ENCODE results near the gene GPX4.

Gene GPX4

GRCh38 chr19:1063030-1063908, 40.5 kb upstream of the GPX4 start:
- H3K4me1 ChIP-seq (ENCODE audit: control insufficient read depth in 1 of 2, insufficient read depth in 2 of 2, low read length in 2 of 2) = peaks cover 0 to 30% of the 10 kb centered on the region in 2 donors
- H3K27ac ChIP-seq (ENCODE audit: low read length) = no peak overlapping the region
- peaks cover 0 to 5% of the 10 kb centered on the region in 2 donors for H3K36me3 ChIP-seq (ENCODE audit: control insufficient read depth in 1 of 2, insufficient read depth in 2 of 2, low read length in 2 of 2)
- no peak overlapping the region for H3K4me3 ChIP-seq (ENCODE audit: low read depth in 1 of 2, low read length in 2 of 2)
- peaks cover 12% of the 10 kb centered on the region for H3K27me3 ChIP-seq (ENCODE audit: low read depth, low read length)
- H3K9me3 ChIP-seq (ENCODE audit: control insufficient read depth in 1 of 2, low read length in 2 of 2) = peaks cover 5 to 12% of the 10 kb centered on the region in 2 donors

DNA sequence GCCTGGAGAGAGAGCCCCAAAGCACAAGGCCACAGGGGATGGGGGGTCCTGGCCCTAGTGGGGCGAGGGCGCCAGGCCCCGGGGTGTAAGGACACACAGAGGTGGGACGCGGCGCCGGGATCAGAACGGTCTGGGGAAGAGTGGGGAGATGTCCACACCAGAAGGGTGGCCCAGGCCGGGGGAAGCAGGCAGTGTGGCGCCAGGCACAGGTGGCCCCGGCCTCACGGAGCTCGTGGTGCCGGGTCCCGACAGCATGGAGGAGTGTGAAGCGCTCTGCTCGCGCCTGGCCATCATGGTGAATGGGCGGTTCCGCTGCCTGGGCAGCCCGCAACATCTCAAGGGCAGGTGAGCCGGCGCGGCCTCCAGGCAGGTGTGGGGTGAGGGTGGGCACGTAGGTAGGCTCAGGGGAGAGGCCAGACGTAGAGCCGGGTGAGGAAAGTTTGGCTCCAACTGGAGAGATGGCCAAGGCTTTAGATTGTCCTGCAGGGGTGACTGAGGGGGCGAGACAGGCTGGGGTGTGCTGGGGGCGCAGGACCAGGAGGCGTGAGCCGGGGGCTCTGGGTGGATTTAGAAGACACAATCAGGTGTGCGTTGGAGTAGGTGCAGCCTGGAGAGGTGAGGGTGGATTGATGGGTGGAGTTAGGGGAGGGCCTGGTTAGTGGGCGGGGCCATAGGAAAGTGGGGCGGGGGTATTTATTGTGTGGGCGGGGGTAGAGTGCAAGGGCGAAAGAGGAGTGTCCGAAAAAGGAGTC, 39.7 kb upstream of the GPX4 start:
- H3K27me3 ChIP-seq (ENCODE audit: low read depth, low read length) = peaks cover 18% of the 10 kb centered on the region
- no peaks in the 10 kb centered on the region for H3K36me3 ChIP-seq (ENCODE audit: control insufficient read depth in 1 of 2, insufficient read depth in 2 of 2, low read length in 2 of 2)
- H3K4me3 ChIP-seq (ENCODE audit: low read depth in 1 of 2, low read length in 2 of 2) = no peak overlapping the region
- peaks cover 0 to 30% of the 10 kb centered on the region in 2 donors for H3K4me1 ChIP-seq (ENCODE audit: control insufficient read depth in 1 of 2, insufficient read depth in 2 of 2, low read length in 2 of 2)
- H3K9me3 ChIP-seq (ENCODE audit: control insufficient read depth in 1 of 2, low read length in 2 of 2) = peaks cover 0 to 5% of the 10 kb centered on the region in 2 donors
- no peak overlapping the region for H3K27ac ChIP-seq (ENCODE audit: low read length)

DNA sequence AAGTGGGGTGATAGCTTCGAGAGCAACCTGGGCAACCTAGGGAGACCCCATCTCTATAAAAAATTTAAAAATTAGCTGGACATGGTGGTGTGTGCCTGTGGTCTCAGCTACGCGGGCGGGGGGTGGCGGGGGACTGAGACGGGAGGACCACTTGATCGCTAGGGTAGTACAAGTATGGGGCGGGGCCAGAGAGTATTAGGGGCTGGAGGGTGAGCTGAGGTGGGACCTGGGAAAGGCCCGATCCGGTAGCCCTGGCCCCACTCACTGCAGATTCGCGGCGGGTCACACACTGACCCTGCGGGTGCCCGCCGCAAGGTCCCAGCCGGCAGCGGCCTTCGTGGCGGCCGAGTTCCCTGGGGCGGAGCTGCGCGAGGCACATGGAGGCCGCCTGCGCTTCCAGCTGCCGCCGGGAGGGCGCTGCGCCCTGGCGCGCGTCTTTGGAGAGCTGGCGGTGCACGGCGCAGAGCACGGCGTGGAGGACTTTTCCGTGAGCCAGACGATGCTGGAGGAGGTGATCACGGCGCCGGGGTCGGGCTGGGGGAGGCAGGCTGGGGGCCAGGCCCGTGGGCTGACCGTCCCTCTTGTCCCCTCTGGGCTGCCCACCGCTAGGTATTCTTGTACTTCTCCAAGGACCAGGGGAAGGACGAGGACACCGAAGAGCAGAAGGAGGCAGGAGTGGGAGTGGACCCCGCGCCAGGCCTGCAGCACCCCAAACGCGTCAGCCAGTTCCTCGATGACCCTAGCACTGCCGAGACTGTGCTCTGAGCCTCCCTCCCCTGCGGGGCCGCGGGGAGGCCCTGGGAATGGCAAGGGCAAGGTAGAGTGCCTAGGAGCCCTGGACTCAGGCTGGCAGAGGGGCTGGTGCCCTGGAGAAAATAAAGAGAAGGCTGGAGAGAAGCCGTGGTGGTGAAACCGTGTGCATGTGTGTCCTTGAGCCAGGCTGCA, 38.9 kb upstream of the GPX4 start:
- H3K36me3 ChIP-seq (ENCODE audit: control insufficient read depth in 1 of 2, insufficient read depth in 2 of 2, low read length in 2 of 2) = no peaks in the 10 kb centered on the region
- H3K4me1 ChIP-seq (ENCODE audit: control insufficient read depth in 1 of 2, insufficient read depth in 2 of 2, low read length in 2 of 2) = peaks cover 0 to 36% of the 10 kb centered on the region in 2 donors
- no peak overlapping the region for H3K4me3 ChIP-seq (ENCODE audit: low read depth in 1 of 2, low read length in 2 of 2)
- H3K27me3 ChIP-seq (ENCODE audit: low read depth, low read length) = peaks cover 18% of the 10 kb centered on the region
- H3K27ac ChIP-seq (ENCODE audit: low read length) = no peak overlapping the region
- H3K9me3 ChIP-seq (ENCODE audit: control insufficient read depth in 1 of 2, low read length in 2 of 2) = peaks cover 0 to 2% of the 10 kb centered on the region in 2 donors

DNA sequence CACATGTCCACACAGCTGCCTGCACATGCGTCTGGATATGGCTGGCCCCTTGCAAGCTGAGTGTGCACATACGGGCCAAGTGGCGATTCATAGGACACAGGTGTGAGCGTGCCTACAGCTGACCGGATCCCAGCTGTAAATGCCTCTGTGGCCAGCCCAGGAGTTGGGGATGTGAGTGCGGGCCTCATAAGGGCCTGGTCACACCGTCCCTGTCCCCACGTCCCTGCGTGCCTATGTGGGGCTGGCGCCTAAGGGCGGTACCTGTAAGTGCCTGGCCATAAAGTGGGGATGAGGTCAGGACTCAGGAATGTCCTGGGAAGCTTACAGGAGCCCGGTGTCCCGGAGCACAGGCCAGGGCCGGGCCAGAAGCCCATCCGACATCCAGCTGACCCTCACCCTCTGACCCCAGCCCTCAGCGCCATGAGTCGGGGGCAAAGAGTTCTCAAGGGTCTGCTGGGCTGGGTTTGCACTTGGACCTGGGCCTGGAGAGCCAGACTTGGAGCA, 38.1 kb upstream of the GPX4 start:
- H3K4me3 ChIP-seq (ENCODE audit: low read depth in 1 of 2, low read length in 2 of 2) = no peak overlapping the region

GRCh38 chr19:1066251-1066747, 37.5 kb upstream of the GPX4 start:
- H3K4me3 ChIP-seq (ENCODE audit: low read depth in 1 of 2, low read length in 2 of 2) = peak overlapping the region in 1 of 2 donors; percentile 59
- peaks cover 0 to 2% of the 10 kb centered on the region in 2 donors for H3K9me3 ChIP-seq (ENCODE audit: control insufficient read depth in 1 of 2, low read length in 2 of 2)
- no peak overlapping the region for H3K27ac ChIP-seq (ENCODE audit: low read length)
- H3K4me1 ChIP-seq (ENCODE audit: control insufficient read depth in 1 of 2, insufficient read depth in 2 of 2, low read length in 2 of 2) = peaks cover 0 to 39% of the 10 kb centered on the region in 2 donors
- no peaks in the 10 kb centered on the region for H3K36me3 ChIP-seq (ENCODE audit: control insufficient read depth in 1 of 2, insufficient read depth in 2 of 2, low read length in 2 of 2)
- H3K27me3 ChIP-seq (ENCODE audit: low read depth, low read length) = peaks cover 23% of the 10 kb centered on the region

More for the DNA sequence above, 38.1 kb upstream of the GPX4 start:
- Histone ChIP-seq H3K27ac (ENCODE audit: low read length) (no peak overlapping the region), H3K36me3 (ENCODE audit: control insufficient read depth in 1 of 2, insufficient read depth in 2 of 2, low read length in 2 of 2) (no peaks in the 10 kb centered on the region), H3K4me1 (ENCODE audit: control insufficient read depth in 1 of 2, insufficient read depth in 2 of 2, low read length in 2 of 2) (peaks cover 0 to 36% of the 10 kb centered on the region in 2 donors), H3K27me3 (ENCODE audit: low read depth, low read length) (peaks cover 20% of the 10 kb centered on the region), H3K9me3 (ENCODE audit: control insufficient read depth in 1 of 2, low read length in 2 of 2) (peaks cover 0 to 2% of the 10 kb centered on the region in 2 donors)

DNA sequence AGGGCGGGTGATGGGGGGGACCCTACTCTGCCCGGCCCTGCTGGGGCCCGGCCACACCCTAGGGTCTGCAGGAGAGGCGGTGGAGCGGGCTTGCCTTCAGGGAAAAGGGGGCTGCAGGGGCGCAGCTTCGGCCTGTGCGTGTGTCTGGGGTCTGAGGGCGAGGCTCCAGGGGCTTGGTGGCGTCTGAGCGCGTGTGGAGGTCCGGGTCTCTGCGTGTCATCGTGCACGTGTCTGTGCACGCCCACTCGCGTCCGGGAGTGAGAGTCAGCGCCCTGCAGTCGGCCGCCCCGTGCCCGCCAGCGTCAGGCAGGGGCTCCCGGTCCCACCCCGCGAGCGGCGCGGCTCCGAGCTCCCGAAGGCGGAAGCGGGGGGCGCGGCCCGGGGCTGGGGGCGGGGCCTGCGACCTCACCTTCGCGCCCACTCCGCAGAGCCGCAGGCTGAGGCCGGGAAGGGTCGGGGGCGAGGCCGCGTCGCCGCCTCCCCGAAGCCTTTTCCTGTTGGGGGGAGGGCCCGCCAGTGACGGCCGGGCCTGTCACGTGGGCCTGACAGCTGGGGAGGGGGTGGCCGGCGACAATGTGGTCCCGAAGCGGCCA, 37.0 kb upstream of the GPX4 start, which contains the start of gene ARHGAP45:
Gene ARHGAP45, plus strand, starts transcription at position 420 of the 593 bp plus-strand sequence. CDS start 239 bp downstream, outside the sequence.
- Histone ChIP-seq H3K27ac (ENCODE audit: low read length) (no peak within 1 kb of the TSS), H3K4me3 (ENCODE audit: low read depth in 1 of 2, low read length in 2 of 2) (peak within 1 kb of the TSS; percentile 7 to 59), H3K36me3 (ENCODE audit: control insufficient read depth in 1 of 2, insufficient read depth in 2 of 2, low read length in 2 of 2) (no peaks in the 10 kb centered on the region), H3K27me3 (ENCODE audit: low read depth, low read length) (peaks cover 23% of the 10 kb centered on the region), H3K9me3 (ENCODE audit: control insufficient read depth in 1 of 2, low read length in 2 of 2) (peaks cover 0 to 2% of the 10 kb centered on the region in 2 donors), H3K4me1 (ENCODE audit: control insufficient read depth in 1 of 2, insufficient read depth in 2 of 2, low read length in 2 of 2) (peaks cover 0 to 44% of the 10 kb centered on the region in 2 donors)

DNA sequence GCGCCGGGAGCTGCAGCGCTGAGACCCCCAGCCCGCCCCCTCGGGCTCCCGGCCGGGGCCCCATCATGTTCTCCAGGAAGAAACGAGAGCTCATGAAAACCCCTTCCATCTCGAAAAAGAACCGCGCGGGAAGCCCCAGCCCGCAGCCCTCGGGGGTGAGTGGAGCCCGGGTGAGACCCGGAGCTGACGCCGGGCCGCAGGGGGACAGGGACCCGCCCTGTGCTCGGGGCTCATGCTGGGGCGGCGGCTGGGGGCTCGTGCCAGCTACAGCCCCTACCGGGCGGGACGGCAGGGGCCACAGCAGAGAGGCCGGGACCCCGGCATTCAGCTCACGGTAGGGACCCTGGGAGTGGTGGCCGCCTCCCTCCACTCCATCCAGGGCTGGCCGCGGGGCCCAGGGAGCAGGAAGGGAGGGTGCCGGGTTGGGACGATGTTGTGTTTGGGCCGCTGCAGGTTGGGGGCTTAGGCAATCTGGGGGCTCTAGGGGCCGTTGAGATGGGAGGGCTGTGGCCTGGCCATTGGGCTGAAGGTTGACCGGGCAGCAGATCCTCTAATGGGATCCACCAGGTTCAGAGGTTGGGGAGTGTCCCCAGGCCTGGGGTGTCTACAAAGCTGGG, 36.3 kb upstream of the GPX4 start:
- no peaks in the 10 kb centered on the region for H3K36me3 ChIP-seq (ENCODE audit: control insufficient read depth in 1 of 2, insufficient read depth in 2 of 2, low read length in 2 of 2)
- H3K9me3 ChIP-seq (ENCODE audit: control insufficient read depth in 1 of 2, low read length in 2 of 2) = peaks cover 0 to 2% of the 10 kb centered on the region in 2 donors
- H3K27ac ChIP-seq (ENCODE audit: low read length) = no peak overlapping the region
- H3K4me1 ChIP-seq (ENCODE audit: control insufficient read depth in 1 of 2, insufficient read depth in 2 of 2, low read length in 2 of 2) = peaks cover 0 to 44% of the 10 kb centered on the region in 2 donors
- H3K4me3 ChIP-seq (ENCODE audit: low read depth in 1 of 2, low read length in 2 of 2) = peak overlapping the region; percentile 7 to 59
- H3K27me3 ChIP-seq (ENCODE audit: low read depth, low read length) = peaks cover 24% of the 10 kb centered on the region

DNA sequence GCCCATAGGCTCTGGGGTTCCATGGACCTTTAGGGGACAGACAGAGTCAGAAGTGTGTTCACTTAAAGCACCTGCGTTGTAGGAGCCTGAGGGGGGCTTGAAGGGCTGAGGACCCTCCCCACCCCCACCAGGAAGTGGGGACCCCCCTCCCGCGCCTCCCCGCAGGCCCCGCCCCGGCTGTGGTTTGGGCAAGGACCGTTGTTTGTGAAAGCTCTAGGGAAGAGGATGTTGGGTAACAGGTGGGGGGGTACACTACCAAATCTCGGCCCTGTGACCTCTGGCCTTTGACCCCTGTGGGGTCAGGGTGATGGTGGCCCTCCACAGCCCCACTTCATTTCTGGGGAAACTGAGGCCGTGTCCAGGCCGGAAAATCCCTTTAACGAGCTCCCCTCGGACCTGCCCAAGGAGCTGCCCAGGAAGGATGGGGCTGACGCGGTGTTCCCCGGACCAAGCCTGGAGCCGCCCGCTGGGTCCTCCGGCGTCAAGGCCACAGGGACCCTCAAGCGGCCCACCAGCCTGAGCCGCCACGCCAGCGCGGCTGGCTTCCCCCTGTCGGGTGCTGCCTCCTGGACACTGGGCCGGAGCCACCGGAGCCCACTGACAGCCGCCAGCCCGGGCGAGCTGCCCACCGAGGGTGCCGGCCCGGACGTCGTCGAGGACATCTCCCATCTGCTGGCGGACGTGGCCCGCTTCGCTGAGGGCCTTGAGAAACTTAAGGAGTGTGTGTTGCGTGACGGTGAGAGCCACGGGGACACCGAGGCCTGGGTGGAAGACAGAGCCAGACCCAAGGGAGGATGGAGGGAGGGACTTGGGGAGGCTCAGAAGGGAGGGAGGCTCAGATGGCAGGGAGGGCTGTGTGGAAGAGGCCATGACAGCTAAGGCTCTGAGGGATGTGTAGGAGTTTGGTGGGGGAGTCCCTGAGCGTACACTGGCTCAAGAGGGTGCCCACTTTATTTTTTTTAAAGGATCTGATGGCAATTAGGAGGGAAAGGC, 35.5 kb upstream of the GPX4 start:
- Histone ChIP-seq H3K4me1 (ENCODE audit: control insufficient read depth in 1 of 2, insufficient read depth in 2 of 2, low read length in 2 of 2) (peaks cover 0 to 44% of the 10 kb centered on the region in 2 donors), H3K27me3 (ENCODE audit: low read depth, low read length) (peaks cover 26% of the 10 kb centered on the region), H3K36me3 (ENCODE audit: control insufficient read depth in 1 of 2, insufficient read depth in 2 of 2, low read length in 2 of 2) (no peaks in the 10 kb centered on the region), H3K27ac (ENCODE audit: low read length) (no peak overlapping the region), H3K4me3 (ENCODE audit: low read depth in 1 of 2, low read length in 2 of 2) (peak overlapping the region; percentile 39 to 59), H3K9me3 (ENCODE audit: control insufficient read depth in 1 of 2, low read length in 2 of 2) (peaks cover 0 to 2% of the 10 kb centered on the region in 2 donors)

Measured in muscle layer of duodenum (tissue), 2 donors.